H1 (cell line): ENCODE data around the gene ZNRF3. TPM values are rescaled to one million over a fixed set of nuclear protein-coding genes. Genes with fewer than 3 reads are reported as not detected.

Experiments used
- BRCA1 ChIP-seq: IDR thresholded peaks from 2 replicates; pipeline ENCODE4 v1.6.1; 2012; ENCODE audit warnings: low read depth, low read length, improper control_type of control experiment
- CHD2 ChIP-seq: IDR thresholded peaks from 2 replicates; pipeline ENCODE4 v1.6.1; 2012; ENCODE audit warnings: low read length, improper control_type of control experiment
- CHD7 ChIP-seq: fragments of 300-600 bp; sonication (generic); IDR thresholded peaks from 2 replicates; pipeline ENCODE4 v1.7.1; 2012; ENCODE audit warnings: low read length, moderate library complexity, mild to moderate bottlenecking, inconsistent platforms; ENCODE audit not compliant: insufficient replicate concordance
- E2F6 ChIP-seq: IDR thresholded peaks from 2 replicates; pipeline ENCODE4 v1.6.1; 2012; ENCODE audit warnings: inconsistent platforms
- KDM1A ChIP-seq: fragments of 200-600, 300-600 bp; sonication (generic); IDR thresholded peaks from 2 replicates; pipeline ENCODE4 v1.7.1; 2016; ENCODE audit warnings: mild to moderate bottlenecking, low read length, borderline replicate concordance
- MAX ChIP-seq: IDR thresholded peaks from 2 replicates; pipeline ENCODE4 v1.6.1; 2012; ENCODE audit warnings: inconsistent platforms
- NRF1 ChIP-seq: IDR thresholded peaks from 2 replicates; pipeline ENCODE4 v1.6.1; 2011; ENCODE audit warnings: mild to moderate bottlenecking, low read depth, low read length, improper control_type of control experiment
- YY1 ChIP-seq: IDR thresholded peaks from 2 replicates; pipeline ENCODE4 v1.6.1; 2011; ENCODE audit warnings: low read depth, mild to moderate bottlenecking, low read length
- polyA plus RNA-seq, 7 experiments: library from polyadenylated mRNA; depleted of rRNA in 3 of 7; stranded (reverse) in 5 of 7; unstranded in 2 of 7; fragments of >200 nt in 5 of 7; fragments of 200-250 nt in 2 of 7; gene quantifications; 1 replicate in 5 of 7; 2 replicates in 1 of 7; 4 replicates in 1 of 7; pipeline versions ENCODE4 v1.2.1 to v1.2.3, GENCODE V29; 2011 to 2013; ENCODE audit warnings: missing spikeins in 2 of 7, mixed read lengths in 2 of 7
- total RNA-seq: library from RNA; stranded (reverse); fragmentation: NEBNext Ultra II Directional; extraction: Animal tissue kit (Norgen Biotek cat#: 25700); gene quantifications from 2 replicates; pipeline ENCODE4 v1.2.1, GENCODE V29; 2021

The ZNRF3 gene
- total and polyA plus RNA-seq, 2 of the 8 experiments (the other 6 are each of a cell fraction or from before 2014, with no cell fraction given), result 14.1 to 21.7 TPM

GRCh38 chr22:29055192-29055830, 171.9 kb downstream of the ZNRF3 start (continued):
- TF ChIP-seq CHD7, result no peak
- peak; percentile 85 for TF ChIP-seq MAX
- TF ChIP-seq NRF1, result no peak
- no peak for TF ChIP-seq KDM1A
- TF ChIP-seq E2F6, result peak; percentile 86
- peak; percentile 74; the same call in 1 of the 2 replicates for TF ChIP-seq CHD2
- no peak for TF ChIP-seq YY1
- peak; percentile 48; the same call in 1 of the 2 replicates for TF ChIP-seq BRCA1
- TF ChIP-seq, all 59 proteins: peak for 4
